ENCODE measurements around the gene PNPLA7. TPM values are rescaled to one million over a fixed set of nuclear protein-coding genes. Genes with fewer than 3 reads are reported as not detected.

Gene PNPLA7
- total and polyA plus RNA-seq, 2 of the 4 experiments (the other 2 are of a cell fraction): under 0.01 to 0.89 TPM

GRCh38 chr9:137588311-137588710 is 38.1 kb upstream of the PNPLA7 start:
- Histone ChIP-seq H2BK15ac (ENCODE audit: low read depth, low read length) (no peak overlapping the region), H3K27me3 (ENCODE audit: control insufficient read depth, insufficient read depth, low read length) (no peaks in the 10 kb centered on the region), H4K91ac (ENCODE audit: insufficient read depth, low read depth, low read length) (no peak overlapping the region), H3K27ac (ENCODE audit: insufficient read depth, low read length) (no peak overlapping the region), H3K4me2 (ENCODE audit: low read depth, low read length) (no peak overlapping the region), H3K4ac (ENCODE audit: low read depth, low read length) (no peak overlapping the region), H2AFZ (replicated peaks; ENCODE audit: low read length, poor library complexity) (no peak overlapping the region), H2AK5ac (ENCODE audit: low read depth, low read length) (no peak overlapping the region), H4K8ac (ENCODE audit: low read depth in 2 of 2, low read length in 2 of 2) (no peak overlapping the region), H3K4me3 (ENCODE audit: insufficient read depth, low read depth, low read length) (no peak overlapping the region), H3K36me3 (ENCODE audit: control insufficient read depth, insufficient read depth, low read length) (peaks cover 30% of the 10 kb centered on the region), H3K9me3 (ENCODE audit: control insufficient read depth, insufficient read depth, low read length) (no peaks in the 10 kb centered on the region), H3K79me1 (ENCODE audit: low read depth in 1 of 2, low read length in 2 of 2) (peaks cover 7 to 45% of the 10 kb centered on the region in 2 experiments), H3K9me1 (ENCODE audit: insufficient read depth, low read length) (no peaks in the 10 kb centered on the region), H2BK5ac (ENCODE audit: low read depth, low read length, poor library complexity, severe bottlenecking) (no peak overlapping the region), H3K14ac (replicated peaks; ENCODE audit: low read depth, low read length) (no peak overlapping the region), H2AK9ac (replicated peaks; ENCODE audit: low read depth, low read length, poor library complexity) (peak overlapping the region; percentile 26), H3K9ac (ENCODE audit: low read depth, low read length) (no peak overlapping the region), H3K4me1 (ENCODE audit: control insufficient read depth, insufficient read depth, low read length) (peaks cover 7% of the 10 kb centered on the region), H2BK20ac (ENCODE audit: low read depth, low read length) (no peak overlapping the region), H4K20me1 (ENCODE audit: insufficient read depth, low read length) (peaks cover 10% of the 10 kb centered on the region), H4K5ac (ENCODE audit: low read depth, low read length) (no peak overlapping the region), H3K18ac (ENCODE audit: low read depth, low read length) (no peak overlapping the region), H3K23ac (ENCODE audit: low read depth, low read length) (peak overlapping the region; percentile 69), H3K56ac (ENCODE audit: extremely low read depth, insufficient read depth, low read length) (no peak overlapping the region), H2BK120ac (ENCODE audit: low read depth, low read length) (no peak overlapping the region)
- ATAC-seq (ENCODE audit: low read depth): no peak
- POLR2A ChIA-PET (ENCODE audit: unreplicated experiment): no interaction called here
- in situ Hi-C loops (cut with MboI; ENCODE audit: low sequenced_read_pairs) (no loop called here), intact Hi-C loops (cut with micrococcal nuclease) (no loop called here), dilution Hi-C loops (cut with HindIII; ENCODE audit: low sequenced_read_pairs, unreplicated experiment) (no loop called here)
- no peak for DNase-seq
- no peak for TF ChIP-seq MXI1 (IDR thresholded peaks at IDR 0.05; ENCODE audit: borderline replicate concordance, low read depth, low read length)
- TF ChIP-seq USF2 (IDR thresholded peaks at IDR 0.05; ENCODE audit: low read depth, low read length): no peak
- TF ChIP-seq SMC3 (IDR thresholded peaks at IDR 0.05; ENCODE audit: low read depth, low read length): no peak
- no peak for TF ChIP-seq CHD1 (IDR thresholded peaks at IDR 0.05; ENCODE audit: low read depth, low read length)
- TF ChIP-seq FOS (IDR thresholded peaks at IDR 0.05; ENCODE audit: low read depth, low read length): no peak
- no peak for TF ChIP-seq CEBPB (IDR thresholded peaks at IDR 0.05; ENCODE audit: low read depth, low read length)
- 100% methylated on average over 2 of the region's 13 CpGs; no CpG with 5 or more reads in 1 of the 2 experiments for WGBS, 2 experiments (ENCODE audit: extremely low coverage in 2 of 2, insufficient read length in 1 of 2)
- CTCF ChIA-PET: interaction anchor here (1.9 kb wide), 1 partner anchor 9 kb away, joined by 5 read pairs; no protein-coding TSS in a partner anchor
- BruUV-seq (replicated peaks): no TSS peak

Measured in IMR-90 (cell line).